Activated T-cell treated with anti-CD3 and anti-CD28 coated beads for 1 hour (primary cell): ENCODE data around the gene CNIH4.
"Not testable (repeated sequence)": the region's sequence is repeated elsewhere in the genome, so short reads cannot be mapped to it uniquely, and the experiment has no call there.

Experiments
- DNase-seq: peaks from one replicate; pipeline ENCODE4 v3.0.0-alpha.2; 2020; ENCODE audit warnings: low read depth

The CNIH4 gene

GRCh38 chr1:224402472-224403036, 45.9 kb downstream of the CNIH4 start:
- DNase-seq, result no peak

- DNase-seq, result no peak
Observed at GRCh38 chr1:224404916-224405603, 48.4 kb downstream of the CNIH4 start.

- DNase-seq, result no peak
Observed at GRCh38 chr1:224405604-224405970, 48.9 kb downstream of the CNIH4 start.

- no peak for DNase-seq
Observed at GRCh38 chr1:224406216-224406615, 49.5 kb downstream of the CNIH4 start.

GRCh38 chr1:224407571-224408293, 51.1 kb downstream of the CNIH4 start:
- DNase-seq, result no peak

- DNase-seq, result no peak
Observed at GRCh38 chr1:224408294-224408590, 51.6 kb downstream of the CNIH4 start.

GRCh38 chr1:224411766-224412165, 55.1 kb downstream of the CNIH4 start:
- DNase-seq, result no peak

- no peak for DNase-seq
Observed at GRCh38 chr1:224420106-224420505, 63.4 kb downstream of the CNIH4 start.

- no peak for DNase-seq
Observed at GRCh38 chr1:224425279-224425884, 68.7 kb downstream of the CNIH4 start.

- DNase-seq, result not testable (repeated sequence)
Observed at GRCh38 chr1:224426869-224427268, 70.2 kb downstream of the CNIH4 start.

- DNase-seq, result no peak
Observed at GRCh38 chr1:224427346-224427745, 70.7 kb downstream of the CNIH4 start.

- DNase-seq, result not testable (repeated sequence)
Observed at GRCh38 chr1:224428713-224429112, 72.0 kb downstream of the CNIH4 start.
